Activated naive CD8-positive, alpha-beta T cell treated with anti-CD3 and anti-CD28 coated beads, Interleukin-2, amount 10 ng/mL, durations not matched to agents 7 days and 5 days (primary cell): ENCODE data around the gene E2F7. TPM values are rescaled to one million over a fixed set of nuclear protein-coding genes. Genes with fewer than 3 reads are reported as not detected.

ENCODE experiments used
- ATAC-seq: fragments of 150-1000 bp; cut with Tn5 transposase; one replicate; pipeline ENCODE4 v1.10.0; 2021; ENCODE audit warnings: low read depth, moderate library complexity
- POLR2A ChIA-PET: fragments of 350-600 bp; sonication (Branson Sonifier 250); formaldehyde crosslinking; loops from one replicate; lab custom pipeline; 2021; ENCODE audit warnings: antibody characterized with exemption; lab: Charles Lee
- DNase-seq: peaks from one replicate; pipeline ENCODE4 v3.0.0; 2021
- H3K27ac Mint-ChIP-seq: one replicate; pipeline ENCODE4 v1.8.0; 2022; ENCODE audit warnings: mild to moderate bottlenecking, mixed read lengths
- H3K27me3 Mint-ChIP-seq: one replicate; pipeline ENCODE4 v1.8.0; 2022; ENCODE audit warnings: mild to moderate bottlenecking, moderate library complexity, mixed read lengths
- H3K36me3 Mint-ChIP-seq: one replicate; pipeline ENCODE4 v1.8.0; 2021; ENCODE audit warnings: mild to moderate bottlenecking, mixed read lengths
- H3K4me1 Mint-ChIP-seq: one replicate; pipeline ENCODE4 v1.8.0; 2021; ENCODE audit warnings: mixed read lengths
- H3K4me3 Mint-ChIP-seq: one replicate; pipeline ENCODE4 v1.8.0; 2022; ENCODE audit warnings: mild to moderate bottlenecking, moderate library complexity, mixed read lengths
- H3K9me3 Mint-ChIP-seq: one replicate; pipeline ENCODE4 v1.8.0; 2021; ENCODE audit warnings: mixed read lengths
- total RNA-seq, 2 experiments: library from RNA; stranded (reverse); gene quantifications; one replicate each; pipeline ENCODE4 v1.2.3, GENCODE V29; 2021

E2F7 gene
- total RNA-seq, 2 experiments from 2014 or later, result 15.0 to 20.3 TPM

GRCh38 chr12:76998386-76998785 is 67.0 kb downstream of the E2F7 start:
- H3K27ac Mint-ChIP-seq, result no peak overlapping the region
- peaks cover 3% of the 10 kb centered on the region for H3K9me3 Mint-ChIP-seq

GRCh38 chr12:76997011-76997780 is 68.2 kb downstream of the E2F7 start:
- POLR2A ChIA-PET, result no interaction called here
- DNase-seq (no peak), ATAC-seq (no peak)
- no peaks in the 10 kb centered on the region for H3K36me3 Mint-ChIP-seq
- H3K27ac Mint-ChIP-seq, result no peak overlapping the region
- no peak overlapping the region for H3K4me3 Mint-ChIP-seq
- H3K4me1 Mint-ChIP-seq, result no peaks in the 10 kb centered on the region
- H3K9me3 Mint-ChIP-seq, result no peaks in the 10 kb centered on the region
- peaks cover 17% of the 10 kb centered on the region for H3K27me3 Mint-ChIP-seq

More at GRCh38 chr12:76998386-76998785, 67.0 kb downstream of the E2F7 start:
- H3K36me3 Mint-ChIP-seq, result no peaks in the 10 kb centered on the region
- POLR2A ChIA-PET, result no interaction called here
- no peak overlapping the region for H3K4me3 Mint-ChIP-seq
- DNase-seq (no peak), ATAC-seq (no peak)
- H3K27me3 Mint-ChIP-seq, result peaks cover 23% of the 10 kb centered on the region
- H3K4me1 Mint-ChIP-seq, result peaks cover 4% of the 10 kb centered on the region

GRCh38 chr12:76990716-76991115 is 74.7 kb downstream of the E2F7 start:
- H3K4me1 Mint-ChIP-seq, result no peaks in the 10 kb centered on the region
- no peak for DNase-seq
- peaks cover 13% of the 10 kb centered on the region for H3K27me3 Mint-ChIP-seq
- no peak overlapping the region for H3K4me3 Mint-ChIP-seq
- H3K9me3 Mint-ChIP-seq, result peaks cover 6% of the 10 kb centered on the region
- no peak for ATAC-seq
- peaks cover 1% of the 10 kb centered on the region for H3K36me3 Mint-ChIP-seq
- POLR2A ChIA-PET, result no interaction called here
- no peak overlapping the region for H3K27ac Mint-ChIP-seq

GRCh38 chr12:76984566-76984965 is 80.8 kb downstream of the E2F7 start:
- H3K36me3 Mint-ChIP-seq, result peaks cover under 1% of the 10 kb centered on the region
- POLR2A ChIA-PET, result interaction anchor here (0.7 kb wide), 1 partner anchor 22 kb away, joined by 3 read pairs; no protein-coding TSS in a partner anchor

GRCh38 chr12:76983420-76983819 is 81.9 kb downstream of the E2F7 start:
- DNase-seq (no peak), ATAC-seq (no peak)
- Mint-ChIP-seq H3K4me1 (no peaks in the 10 kb centered on the region), H3K27me3 (peaks cover 15% of the 10 kb centered on the region), H3K4me3 (no peak overlapping the region), H3K9me3 (peaks cover 7% of the 10 kb centered on the region), H3K36me3 (no peaks in the 10 kb centered on the region), H3K27ac (no peak overlapping the region)
- POLR2A ChIA-PET, result no interaction called here

More at GRCh38 chr12:76984566-76984965, 80.8 kb downstream of the E2F7 start:
- Mint-ChIP-seq H3K9me3 (peaks cover 7% of the 10 kb centered on the region), H3K4me1 (no peaks in the 10 kb centered on the region), H3K4me3 (no peak overlapping the region), H3K27me3 (peaks cover 9% of the 10 kb centered on the region), H3K27ac (no peak overlapping the region)
- DNase-seq (no peak), ATAC-seq (no peak)

- Mint-ChIP-seq H3K9me3 (peaks cover 5% of the 10 kb centered on the region), H3K4me3 (no peak overlapping the region), H3K27ac (no peak overlapping the region), H3K27me3 (peaks cover 12% of the 10 kb centered on the region), H3K4me1 (no peaks in the 10 kb centered on the region), H3K36me3 (no peaks in the 10 kb centered on the region)
- no peak for DNase-seq
- POLR2A ChIA-PET, result no interaction called here
- no peak for ATAC-seq
These were observed 85.2 kb downstream of the E2F7 start for GRCh38 chr12:76980196-76980595.

GRCh38 chr12:76976777-76977382 is 88.5 kb downstream of the E2F7 start:
- H3K27ac Mint-ChIP-seq, result no peak overlapping the region
- ATAC-seq (no peak), DNase-seq (no peak)
- peaks cover 4% of the 10 kb centered on the region for H3K4me1 Mint-ChIP-seq
- POLR2A ChIA-PET, result no interaction called here
- H3K36me3 Mint-ChIP-seq, result peaks cover 5% of the 10 kb centered on the region
- peaks cover 7% of the 10 kb centered on the region for H3K9me3 Mint-ChIP-seq
- no peak overlapping the region for H3K4me3 Mint-ChIP-seq
- peaks cover 16% of the 10 kb centered on the region for H3K27me3 Mint-ChIP-seq

Other genes starting within 250 kb of the E2F7 start
- gene CSRP2, start 186.6 kb downstream of the E2F7 start, total RNA-seq, result under 1 TPM in 1 of 2 experiments, not detected in 1; 0.42 TPM